Smooth muscle cell (in vitro differentiated cells): ENCODE results near the gene PKP1. TPM values are rescaled to one million over a fixed set of nuclear protein-coding genes. Genes with fewer than 3 reads are reported as not detected.

Experiments
- DNase-seq: peaks from one replicate; lab custom pipeline; 2025; ENCODE audit not compliant: unreplicated experiment; lab: John Stamatoyannopoulos, UW
- H2AFZ ChIP-seq: fragments of 200-600 bp; sonication (generic); 2 replicates; pipeline ENCODE4 v1.6.0; 2016; ENCODE audit warnings: antibody characterized with exemption, low read depth, mild to moderate bottlenecking
- H3F3A ChIP-seq: fragments of 200-600 bp; sonication (generic); 2 replicates; pipeline ENCODE4 v1.6.0; 2017; ENCODE audit warnings: antibody characterized with exemption, low read depth
- H3K27ac ChIP-seq: fragments of 200-600 bp; sonication (generic); 2 replicates; pipeline ENCODE4 v1.5.1; 2016; ENCODE audit warnings: low read depth, mild to moderate bottlenecking
- H3K27me3 ChIP-seq: fragments of 200-600 bp; sonication (generic); 2 replicates; pipeline ENCODE4 v1.6.1; 2016; ENCODE audit warnings: low read depth, mild to moderate bottlenecking
- H3K36me3 ChIP-seq: fragments of 200-600 bp; sonication (generic); 2 replicates; pipeline ENCODE4 v1.5.1; 2016; ENCODE audit warnings: low read depth
- H3K4me1 ChIP-seq: fragments of 200-600 bp; sonication (generic); 2 replicates; pipeline ENCODE4 v1.5.1; 2016; ENCODE audit warnings: low read depth
- H3K4me2 ChIP-seq: fragments of 200-600 bp; sonication (generic); 2 replicates; pipeline ENCODE4 v1.6.0; 2016; ENCODE audit warnings: mild to moderate bottlenecking
- H3K4me3 ChIP-seq: fragments of 200-600 bp; sonication (generic); 2 replicates; pipeline ENCODE4 v1.5.1; 2016; ENCODE audit warnings: mild to moderate bottlenecking
- H3K79me2 ChIP-seq: fragments of 200-600 bp; sonication (generic); 2 replicates; pipeline ENCODE4 v1.6.0; 2016; ENCODE audit warnings: low read depth, mild to moderate bottlenecking
- H3K9ac ChIP-seq: fragments of 200-600 bp; sonication (generic); 2 replicates; pipeline ENCODE4 v1.6.0; 2016; ENCODE audit warnings: low read depth
- H3K9me3 ChIP-seq: fragments of 200-600 bp; sonication (generic); replicated peaks from 2 replicates; pipeline ENCODE4 v1.5.1; 2016; ENCODE audit warnings: low read depth
- H4K20me1 ChIP-seq: fragments of 200-600 bp; sonication (generic); 2 replicates; pipeline ENCODE4 v1.6.0; 2016; ENCODE audit warnings: low read depth
- CTCF ChIP-seq: fragments of 200-600 bp; sonication (generic); IDR thresholded peaks from 2 replicates; pipeline ENCODE4 v1.5.1; 2017; ENCODE audit warnings: borderline replicate concordance, mild to moderate bottlenecking, antibody characterized with exemption; ENCODE audit not compliant: insufficient read depth, poor library complexity, severe bottlenecking
- WGBS: methylation state at CpG from one replicate; pipeline ENCODE4 v1.1.7; 2016; ENCODE audit warnings: low lambda C conversion rate; 5-methylcytosine and 5-hydroxymethylcytosine counted together
- polyA plus RNA-seq: library from polyadenylated mRNA; unstranded; fragments of >200 nt; fragmentation: Nextera tagmentation; extraction: Ambion mirVana; gene quantifications from 2 replicates; pipeline ENCODE4 v1.2.1, GENCODE V29; 2016
- total RNA-seq: library from RNA; depleted of rRNA; stranded (reverse); fragments of >200 nt; gene quantifications from 2 replicates; pipeline ENCODE4 v1.2.3, GENCODE V29; 2014

PKP1 gene
- total and polyA plus RNA-seq, 2 experiments from 2014 or later = 26.9 to 52.5 TPM

GRCh38 chr1:201312298-201312697, 29.0 kb downstream of the PKP1 start:
- 90% methylated on average over 7 of the region's 7 CpGs for WGBS
- H3K27me3 ChIP-seq = no peaks in the 10 kb centered on the region
- no peak overlapping the region for H3K4me3 ChIP-seq
- TF ChIP-seq CTCF = no peak
- no peak for DNase-seq
- H3K9ac ChIP-seq = no peak overlapping the region
- no peaks in the 10 kb centered on the region for H3F3A ChIP-seq
- H2AFZ ChIP-seq = no peak overlapping the region
- no peaks in the 10 kb centered on the region for H4K20me1 ChIP-seq
- peak overlapping the region; percentile 91 for H3K27ac ChIP-seq
- H3K4me2 ChIP-seq = no peak overlapping the region
- no peaks in the 10 kb centered on the region for H3K9me3 ChIP-seq
- H3K36me3 ChIP-seq = no peaks in the 10 kb centered on the region
- peaks cover 4% of the 10 kb centered on the region for H3K79me2 ChIP-seq
- H3K4me1 ChIP-seq = peaks cover 11% of the 10 kb centered on the region

GRCh38 chr1:201313086-201313485, 29.8 kb downstream of the PKP1 start:
- Histone ChIP-seq H3K9me3 (no peaks in the 10 kb centered on the region), H3K9ac (no peak overlapping the region), H3K4me3 (no peak overlapping the region), H3K4me2 (no peak overlapping the region), H4K20me1 (no peaks in the 10 kb centered on the region), H2AFZ (no peak overlapping the region), H3K27me3 (no peaks in the 10 kb centered on the region), H3F3A (no peaks in the 10 kb centered on the region), H3K4me1 (peaks cover 11% of the 10 kb centered on the region), H3K36me3 (no peaks in the 10 kb centered on the region), H3K79me2 (peaks cover 4% of the 10 kb centered on the region), H3K27ac (no peak overlapping the region)
- no peak for TF ChIP-seq CTCF
- 91% methylated on average over 16 of the region's 16 CpGs for WGBS
- DNase-seq = no peak

GRCh38 chr1:201316556-201316955, 33.2 kb downstream of the PKP1 start:
- WGBS = 96% methylated on average over 5 of the region's 5 CpGs
- Histone ChIP-seq H3K79me2 (peaks cover 4% of the 10 kb centered on the region), H3F3A (no peaks in the 10 kb centered on the region), H3K27me3 (no peaks in the 10 kb centered on the region), H3K4me1 (no peaks in the 10 kb centered on the region), H3K4me2 (no peak overlapping the region), H3K9me3 (no peaks in the 10 kb centered on the region), H3K4me3 (no peak overlapping the region), H3K36me3 (no peaks in the 10 kb centered on the region), H4K20me1 (no peaks in the 10 kb centered on the region), H3K9ac (no peak overlapping the region), H2AFZ (no peak overlapping the region), H3K27ac (no peak overlapping the region)
- TF ChIP-seq CTCF = no peak
- DNase-seq = no peak

- Histone ChIP-seq H3K9me3 (no peaks in the 10 kb centered on the region), H3K9ac (no peak overlapping the region), H3K4me2 (no peak overlapping the region), H3K36me3 (no peaks in the 10 kb centered on the region), H3K4me3 (no peak overlapping the region), H2AFZ (no peak overlapping the region), H3K4me1 (no peaks in the 10 kb centered on the region), H3K27me3 (no peaks in the 10 kb centered on the region), H4K20me1 (no peaks in the 10 kb centered on the region), H3K79me2 (no peaks in the 10 kb centered on the region), H3K27ac (no peak overlapping the region), H3F3A (no peaks in the 10 kb centered on the region)
- TF ChIP-seq CTCF = no peak
- WGBS = 95% methylated on average over 13 of the region's 13 CpGs
- DNase-seq = no peak
These were observed 34.2 kb downstream of the PKP1 start for GRCh38 chr1:201317551-201317950.
